Hindlimb muscle (tissue), 1 donor: ENCODE data around the gene OR2A12. TPM values are rescaled to one million over a fixed set of nuclear protein-coding genes. Genes with fewer than 3 reads are reported as not detected.
A peak's percentile ranks its signal among the peaks of the same experiment; 100 is the strongest.
"Not testable (repeated sequence)": the region's sequence is repeated elsewhere in the genome, so short reads cannot be mapped to it uniquely, and the experiment has no call there.

Source experiments
- DNase-seq: peaks from one replicate; pipeline ENCODE4 v3.0.0-alpha.2; 2013
- polyA plus RNA-seq: library from polyadenylated mRNA; unstranded; fragments of 120-200 nt; gene quantifications from one replicate; pipeline ENCODE4 v1.2.1, GENCODE V29; 2013; ENCODE audit not compliant: insufficient read length

The OR2A12 gene
- polyA plus RNA-seq, 1 donor: not detected

GRCh38 chr7:144122876-144123275 lies 36.8 kb downstream of the OR2A12 start, which contains the start of gene OR2A14:
TSS of gene OR2A14 (plus strand) at chr7:144123176. CDS start at chr7:144129113, 5,937 bp downstream.
- DNase-seq: no peak

- DNase-seq: peak; percentile 71
Measured at GRCh38 chr7:144127714-144128334, 41.7 kb downstream of the OR2A12 start.

- not testable (repeated sequence) for DNase-seq
Measured at GRCh38 chr7:144129601-144130000, 43.5 kb downstream of the OR2A12 start.

GRCh38 chr7:144130730-144131129 lies 44.7 kb downstream of the OR2A12 start:
- no peak for DNase-seq

GRCh38 chr7:144132262-144132661 lies 46.2 kb downstream of the OR2A12 start:
- no peak for DNase-seq

- DNase-seq: no peak
Measured at GRCh38 chr7:144133307-144133706, 47.2 kb downstream of the OR2A12 start.

- no peak for DNase-seq
Measured at GRCh38 chr7:144134116-144134515, 48.0 kb downstream of the OR2A12 start.

GRCh38 chr7:144137501-144137900 lies 51.4 kb downstream of the OR2A12 start:
- DNase-seq: no peak

- no peak for DNase-seq
Measured at GRCh38 chr7:144142187-144142586, 56.1 kb downstream of the OR2A12 start.

- DNase-seq: no peak
Measured at GRCh38 chr7:144144426-144144825, 58.3 kb downstream of the OR2A12 start.

GRCh38 chr7:144148224-144148827 lies 62.2 kb downstream of the OR2A12 start:
- no peak for DNase-seq

Other genes starting within 250 kb of the OR2A12 start
- gene TCAF1, start 184.1 kb upstream of the OR2A12 start, polyA plus RNA-seq: 188 TPM
- not detected for gene OR2F2, start 151.0 kb upstream of the OR2A12 start, polyA plus RNA-seq
- not detected for gene OR2F1, start 131.4 kb upstream of the OR2A12 start, polyA plus RNA-seq
- gene OR6B1, start 86.0 kb upstream of the OR2A12 start, polyA plus RNA-seq: not detected
- not detected for gene OR2A5, start 37.3 kb upstream of the OR2A12 start, polyA plus RNA-seq
- not detected for gene OR2A25, start 16.5 kb upstream of the OR2A12 start, polyA plus RNA-seq
- gene OR2A2, start 23.3 kb downstream of the OR2A12 start, polyA plus RNA-seq: not detected
- gene OR2A14, start 36.9 kb downstream of the OR2A12 start, polyA plus RNA-seq: not detected
- gene CTAGE4, start 97.2 kb downstream of the OR2A12 start, polyA plus RNA-seq: not detected
- gene ARHGEF35, start 109.6 kb downstream of the OR2A12 start, polyA plus RNA-seq: 1.3 TPM
- gene OR2A42, start 153.3 kb downstream of the OR2A12 start, polyA plus RNA-seq: 0.53 TPM
- 1.1 TPM for gene OR2A7, start 178.5 kb downstream of the OR2A12 start, polyA plus RNA-seq
- gene CTAGE8, start 183.0 kb downstream of the OR2A12 start, polyA plus RNA-seq: 1.4 TPM
- gene OR2A1, start 226.1 kb downstream of the OR2A12 start, polyA plus RNA-seq: 0.19 TPM